ENCODE measurements around the gene AFAP1.

AFAP1 gene

DNA sequence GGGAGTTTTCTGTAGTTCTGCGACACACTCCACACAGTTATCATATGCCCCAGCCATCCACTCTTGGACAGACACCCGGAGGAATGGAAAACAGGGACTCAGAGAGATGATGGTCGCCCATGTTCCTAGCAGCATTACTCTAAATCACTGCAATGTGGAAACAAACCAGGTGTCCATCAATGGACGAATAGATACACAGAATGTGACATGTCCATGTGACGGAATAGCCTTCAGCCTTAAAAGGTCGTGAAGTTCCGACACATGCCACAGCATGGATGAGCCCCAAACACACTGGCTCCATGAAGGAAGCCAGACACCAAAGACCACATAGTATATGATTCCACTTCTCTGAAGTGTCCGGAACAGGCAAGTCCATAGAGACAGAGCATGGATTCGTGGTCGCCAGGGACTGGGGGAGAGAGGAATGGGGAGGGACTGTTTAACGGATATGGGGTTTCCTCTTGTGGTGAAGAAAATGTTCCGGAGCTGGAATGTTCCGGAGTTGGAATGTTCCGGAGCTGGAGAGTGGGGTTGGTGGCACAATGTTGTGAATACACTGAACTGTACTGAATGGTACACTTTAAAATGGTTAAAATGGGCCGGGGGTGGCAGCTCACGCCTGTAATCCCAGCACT, 28.7 kb upstream of the AFAP1 start:
- DNase-seq (ENCODE audit: low spot score), result no peak

DNA sequence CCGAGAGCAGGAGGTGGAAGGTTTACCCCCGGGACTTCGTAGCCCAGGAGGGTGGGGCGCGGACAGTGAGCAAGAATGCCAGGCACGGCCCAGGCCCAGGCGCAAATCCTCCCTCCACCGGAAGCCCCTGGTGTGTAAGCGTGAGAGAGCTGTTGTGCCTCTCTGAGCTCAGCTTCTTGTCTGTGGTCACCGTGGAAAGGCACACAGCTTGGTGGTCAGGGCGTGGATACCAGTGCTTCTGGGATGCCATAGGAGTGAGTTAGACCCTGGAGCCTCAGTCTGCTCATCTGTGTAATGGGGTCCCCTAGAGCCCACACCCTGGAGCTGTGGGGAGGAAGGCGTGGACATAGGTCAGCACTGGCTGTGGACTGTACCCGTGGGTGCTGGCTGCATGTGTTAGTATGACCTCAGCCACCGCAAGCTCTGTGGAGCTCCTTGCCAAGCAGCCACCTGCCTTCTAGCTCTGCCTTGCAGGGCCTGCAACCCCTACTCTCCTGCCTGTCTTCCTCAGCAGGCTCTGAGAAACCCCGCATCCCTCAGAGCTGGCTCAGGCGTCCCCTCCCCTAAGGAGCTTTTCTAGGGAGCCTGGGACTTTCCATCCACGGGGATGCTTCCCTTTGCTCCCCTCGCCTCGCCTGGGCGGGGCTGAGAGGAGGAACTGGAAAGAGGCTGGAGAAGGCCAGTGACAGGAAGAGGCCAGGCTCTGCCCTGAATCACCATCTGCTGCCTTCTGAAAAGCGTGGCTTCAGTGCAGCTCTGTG, 28.0 kb upstream of the AFAP1 start:
- DNase-seq (ENCODE audit: low spot score), result no peak

DNA sequence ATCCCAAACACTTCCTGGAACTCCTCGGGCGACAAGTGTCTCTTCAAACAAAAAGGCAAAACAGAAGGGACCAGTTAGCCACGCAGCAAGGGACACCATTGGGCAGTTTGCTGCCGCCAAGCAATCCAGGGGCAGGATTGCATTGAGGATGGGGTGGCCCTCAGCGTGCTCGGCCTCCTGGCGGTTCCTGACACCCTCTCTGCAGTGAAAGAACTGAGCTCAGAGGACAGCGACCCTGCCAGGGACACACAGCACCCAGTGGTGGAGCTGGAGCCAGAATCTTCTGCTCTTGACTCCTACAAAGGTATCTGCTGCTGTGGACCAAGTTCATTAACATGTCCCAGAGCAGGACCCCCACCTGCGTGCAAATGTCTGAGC, 27.4 kb upstream of the AFAP1 start:
- DNase-seq (ENCODE audit: low spot score), result no peak

DNA sequence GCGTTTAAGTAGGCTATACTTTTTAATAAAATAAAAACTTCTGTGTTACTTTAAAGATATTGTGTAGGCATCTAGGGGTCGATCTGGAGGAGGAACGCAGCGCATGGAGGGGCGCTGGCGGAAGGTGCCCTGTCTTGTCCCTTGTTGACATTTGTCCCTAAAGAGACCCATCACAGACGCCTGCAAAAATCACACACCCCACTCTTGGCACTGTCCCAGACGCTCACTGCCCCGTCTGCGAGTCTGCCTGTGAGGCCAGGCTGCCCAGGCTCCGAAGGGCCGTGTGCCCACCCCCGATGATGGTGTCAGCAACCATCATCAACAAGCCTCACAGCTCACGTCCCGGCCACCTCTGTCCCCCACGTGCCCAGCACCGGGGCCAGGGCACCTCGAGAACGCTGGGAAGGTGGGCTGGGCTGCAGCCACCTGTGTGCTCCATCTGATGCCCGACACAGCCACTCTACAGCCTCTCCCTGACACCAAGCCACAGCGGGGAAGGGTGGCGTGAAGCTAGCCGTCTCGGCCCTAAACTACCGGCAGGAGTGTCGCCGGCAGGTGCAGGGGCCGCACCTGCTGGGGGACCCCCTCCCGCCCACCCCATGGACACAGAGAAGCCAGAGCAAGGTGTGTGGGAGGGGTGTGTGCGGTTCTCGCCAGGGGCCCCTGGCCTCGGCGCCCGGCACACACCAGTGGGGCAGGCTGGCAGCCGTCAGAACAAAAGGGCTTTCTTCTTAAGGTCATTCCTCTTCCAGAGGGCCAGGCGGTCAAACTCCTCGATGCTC, 26.8 kb upstream of the AFAP1 start:
- no peak for DNase-seq (ENCODE audit: low spot score)

DNA sequence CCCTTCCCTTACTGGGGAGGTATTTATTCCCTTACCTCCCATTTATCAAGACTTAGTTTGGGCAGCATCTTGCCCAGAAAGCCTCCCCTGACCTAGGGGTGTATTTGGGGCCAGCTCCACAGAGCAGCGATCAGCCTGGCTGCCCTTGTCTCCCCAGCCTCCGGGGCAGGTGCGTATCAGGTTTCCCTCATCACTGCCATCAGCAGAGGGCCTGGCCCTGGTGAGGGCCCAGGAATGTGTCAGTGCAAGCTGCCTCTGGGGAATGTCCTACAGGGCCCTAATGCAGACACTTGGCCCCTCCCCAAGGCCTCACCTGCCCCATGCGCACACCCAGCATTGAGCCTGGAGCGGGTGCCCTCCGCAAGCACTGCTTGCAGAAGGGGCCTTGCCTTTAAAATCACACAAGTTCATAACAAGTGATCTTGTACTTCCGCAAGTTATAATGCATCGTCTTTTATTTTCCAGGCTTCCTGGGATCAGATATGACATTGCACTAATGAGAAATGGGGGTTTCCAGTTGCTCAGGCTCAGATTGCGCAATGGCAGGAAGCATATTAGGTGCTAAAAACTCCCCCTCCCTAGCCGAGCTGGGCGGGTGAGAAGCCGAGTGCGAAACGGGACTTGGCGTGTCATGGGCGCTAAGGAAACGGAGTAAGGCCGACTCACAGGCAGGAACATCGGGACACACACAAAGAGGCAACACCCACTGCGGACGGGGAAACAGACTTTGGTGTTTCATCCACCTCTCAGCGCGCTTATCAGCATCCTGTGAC, 25.4 kb upstream of the AFAP1 start:
- DNase-seq (ENCODE audit: low spot score), result no peak

DNA sequence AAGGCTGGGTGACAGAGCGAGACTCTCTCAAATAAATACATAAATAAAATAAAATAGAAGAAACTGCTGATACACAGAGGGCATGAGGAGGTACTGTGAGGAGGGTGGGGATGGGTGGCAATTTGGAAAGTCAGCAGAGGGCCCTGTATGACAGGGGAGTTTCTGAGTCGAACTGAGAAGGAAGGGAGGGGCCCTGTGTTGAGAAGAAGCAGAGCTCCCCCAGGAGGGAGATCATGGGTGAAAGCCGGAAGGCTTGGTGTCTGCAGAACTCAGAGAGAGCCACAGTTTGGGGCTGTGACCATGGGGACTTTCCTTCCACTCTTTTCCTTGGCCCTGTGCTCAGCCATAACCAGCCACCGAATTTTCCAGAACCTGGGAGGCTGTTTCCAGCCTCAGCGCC, 24.8 kb upstream of the AFAP1 start:
- DNase-seq (ENCODE audit: low spot score), result no peak

DNA sequence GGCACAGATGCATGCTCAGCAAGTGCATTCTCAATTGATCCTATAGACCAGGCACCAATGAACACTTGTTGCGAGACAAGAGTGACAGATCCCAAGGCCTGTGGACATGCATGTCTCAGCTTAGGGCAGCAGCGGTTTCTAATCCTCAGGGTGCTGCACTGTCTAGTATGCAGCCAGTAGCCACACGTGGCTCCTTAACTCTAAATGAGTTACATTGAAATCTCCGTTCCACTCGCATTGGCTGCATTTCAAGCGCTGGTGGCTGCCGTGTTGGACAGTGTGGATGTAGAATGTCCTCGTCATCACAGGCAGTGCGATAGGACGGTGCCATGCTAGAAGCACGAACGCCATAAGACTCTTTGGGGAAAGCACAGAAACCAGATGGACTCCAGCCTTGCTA, 24.0 kb upstream of the AFAP1 start:
- no peak for DNase-seq (ENCODE audit: low spot score)

DNA sequence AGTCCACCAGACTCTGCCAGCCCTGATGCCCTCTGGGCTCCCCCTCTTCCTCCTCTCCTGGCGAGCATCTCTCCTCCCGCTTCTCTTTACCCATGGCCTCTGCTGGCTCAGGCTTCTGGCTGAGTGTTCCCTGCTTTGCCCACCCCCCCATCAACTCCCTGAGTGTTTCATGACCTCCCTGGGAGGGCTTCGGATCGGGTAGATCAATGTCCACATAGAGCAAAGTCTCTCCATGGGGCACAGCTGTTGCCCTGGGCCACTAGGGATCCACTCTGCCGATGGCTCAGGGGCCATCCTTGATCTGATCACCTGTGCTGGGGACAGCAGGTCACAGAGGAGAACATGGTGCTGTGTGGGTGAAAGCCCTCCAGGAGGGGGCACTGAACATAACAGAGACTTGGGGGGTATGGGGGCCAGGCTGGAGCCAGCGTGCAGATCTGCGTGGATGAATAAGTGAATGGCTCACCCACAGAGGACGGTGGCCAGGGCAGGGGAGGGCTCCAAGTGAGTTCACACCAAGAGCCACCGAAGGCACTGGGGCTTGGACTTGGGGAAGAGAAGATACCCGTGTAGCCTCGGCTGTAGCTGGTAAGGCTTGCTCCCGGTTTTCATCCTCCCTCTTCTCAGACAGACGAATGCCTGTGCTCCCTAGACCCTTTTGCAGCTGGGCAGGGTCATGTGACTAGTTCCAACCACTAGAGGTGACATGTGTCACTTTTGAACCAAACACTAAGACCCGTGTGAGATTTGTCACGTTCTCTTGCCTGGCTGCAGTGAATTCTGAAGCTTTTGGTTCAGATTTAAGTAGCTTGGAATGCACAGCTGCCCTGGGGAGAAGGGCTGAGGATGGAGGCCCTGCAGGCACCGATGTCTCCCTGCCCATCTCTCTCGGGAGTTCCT, 23.2 kb upstream of the AFAP1 start:
- no peak for DNase-seq (ENCODE audit: low spot score)

DNA sequence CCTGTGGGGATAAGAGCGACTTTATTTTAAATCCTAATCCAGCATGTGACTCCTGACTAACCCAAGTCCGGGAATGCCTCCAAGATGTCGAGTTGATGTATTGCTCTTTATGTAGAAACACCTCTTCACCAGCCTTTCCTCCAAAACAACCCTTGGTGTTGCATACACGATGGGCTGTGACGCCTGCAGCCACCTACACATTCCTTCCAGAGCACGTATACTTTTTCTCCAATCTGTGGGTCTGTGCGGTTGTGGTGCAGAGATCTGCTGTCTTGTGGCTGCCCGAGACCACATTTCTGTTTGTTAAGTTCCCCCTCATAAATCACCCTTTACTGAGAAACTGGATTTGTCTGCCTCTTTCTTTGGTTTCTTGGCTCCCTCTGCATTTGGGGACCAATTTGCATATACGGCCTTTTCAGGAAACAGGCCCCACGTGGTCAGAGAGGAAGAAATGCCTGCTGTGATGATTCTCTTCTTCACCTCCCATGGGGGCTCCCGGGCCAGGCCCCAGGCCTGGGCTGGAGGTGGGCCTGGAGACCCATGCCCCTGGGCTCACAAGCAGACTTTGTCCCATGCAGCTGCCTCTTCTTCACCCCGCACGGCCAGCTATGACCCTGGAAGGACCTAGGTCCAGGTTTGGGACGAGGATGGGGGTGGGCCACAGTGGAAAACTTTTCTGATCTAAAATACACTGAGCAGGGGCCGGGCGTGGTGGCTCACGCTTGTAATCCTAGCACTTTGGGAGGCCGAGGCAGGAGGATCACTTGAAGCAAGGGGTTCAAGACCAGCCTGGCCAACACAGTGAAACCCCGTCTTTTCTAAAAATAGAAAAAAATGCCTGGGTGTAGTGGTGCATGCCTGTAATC, 21.4 kb upstream of the AFAP1 start:
- DNase-seq (ENCODE audit: low spot score), result no peak

DNA sequence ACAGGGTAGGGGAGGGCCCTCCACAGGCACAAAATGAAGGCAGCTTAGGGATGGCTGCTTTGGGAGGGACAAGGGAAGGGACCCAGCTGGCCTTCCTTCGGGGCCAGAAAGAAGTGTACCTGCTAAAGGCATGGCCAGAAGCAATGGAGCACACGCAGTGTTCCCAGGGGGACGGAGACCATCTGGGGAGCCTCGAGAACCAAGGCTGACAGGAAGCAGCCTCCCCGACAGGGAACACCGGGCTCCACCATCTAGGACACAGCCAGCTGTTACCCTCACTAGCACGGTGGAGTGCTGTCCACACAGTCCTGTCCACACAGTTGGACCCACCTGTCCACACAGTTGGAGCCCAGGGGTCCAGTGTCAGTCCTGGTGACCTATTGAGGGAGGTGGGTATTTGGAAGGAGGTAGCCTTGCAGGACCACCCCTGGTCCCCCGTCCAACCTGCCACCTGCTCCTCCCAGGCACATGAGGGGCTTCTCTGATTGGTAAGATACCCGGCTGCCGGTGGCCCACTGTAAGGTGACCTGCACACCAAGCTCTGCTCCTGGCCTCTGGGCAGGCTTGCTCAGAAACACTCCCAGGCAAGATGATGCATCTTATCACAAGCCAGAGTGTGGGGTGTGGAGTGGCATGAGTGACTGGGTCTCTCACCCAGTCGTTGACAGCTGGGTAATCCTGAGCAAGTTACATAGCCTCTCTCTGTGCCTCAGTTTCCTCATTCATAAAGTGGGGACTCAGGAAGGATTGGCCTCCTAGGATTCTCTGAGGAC, 20.5 kb upstream of the AFAP1 start:
- DNase-seq (ENCODE audit: low spot score), result no peak

DNA sequence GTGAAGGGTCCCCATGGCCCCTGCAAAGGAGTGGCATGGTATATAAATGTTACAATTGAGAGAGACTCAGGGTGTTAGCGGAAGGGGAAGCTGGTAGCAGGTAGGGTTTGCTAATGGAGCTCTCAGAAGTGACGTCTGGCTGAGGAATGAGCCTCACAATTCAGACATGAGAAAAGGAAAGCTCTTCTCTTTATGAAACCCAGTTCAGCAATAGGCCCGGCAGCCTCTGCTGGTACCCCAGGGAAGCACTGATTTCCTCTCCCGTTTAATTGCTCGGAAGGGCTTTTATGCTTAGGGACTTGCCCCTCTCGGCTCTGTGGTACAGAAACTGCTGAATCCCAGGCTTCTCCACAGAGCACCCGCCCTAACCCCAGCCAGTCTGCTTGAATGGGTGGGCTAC, 19.4 kb upstream of the AFAP1 start:
- DNase-seq (ENCODE audit: low spot score), result no peak

DNA sequence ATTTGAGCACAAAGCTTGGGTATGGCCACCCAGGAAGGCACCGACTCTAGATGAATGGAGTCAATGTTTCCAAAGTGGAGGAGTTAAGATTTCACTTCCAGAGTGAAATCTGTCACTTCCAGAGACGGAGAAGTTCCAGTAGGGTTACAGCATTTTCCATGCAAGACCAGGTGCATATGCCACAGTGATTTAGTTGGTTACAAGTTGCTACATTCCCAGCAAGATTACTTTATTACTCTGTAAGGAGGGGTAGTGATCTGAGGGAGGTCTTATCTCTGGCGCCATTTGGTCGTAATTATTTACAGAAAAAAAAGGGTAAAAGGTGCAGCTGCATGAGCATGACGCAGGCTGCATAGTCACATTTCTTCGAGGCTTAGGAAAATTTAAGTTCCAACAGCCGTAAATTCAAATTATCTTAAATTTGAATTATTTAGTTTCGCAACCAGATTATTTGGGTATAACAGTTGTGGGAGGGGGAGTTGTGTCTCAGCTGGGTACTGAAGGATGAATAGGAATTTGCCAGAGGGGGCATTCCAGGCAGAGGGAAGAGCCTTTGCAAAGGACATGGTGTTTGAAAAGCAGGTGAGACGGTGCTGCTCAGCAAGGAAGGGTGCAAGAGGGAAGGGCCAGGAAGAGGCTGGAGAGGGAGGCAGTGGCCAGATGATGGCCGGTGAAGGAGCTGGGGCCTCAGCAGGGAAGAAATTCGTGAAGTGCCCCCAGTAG, 17.4 kb upstream of the AFAP1 start:
- DNase-seq (ENCODE audit: low spot score), result no peak

DNA sequence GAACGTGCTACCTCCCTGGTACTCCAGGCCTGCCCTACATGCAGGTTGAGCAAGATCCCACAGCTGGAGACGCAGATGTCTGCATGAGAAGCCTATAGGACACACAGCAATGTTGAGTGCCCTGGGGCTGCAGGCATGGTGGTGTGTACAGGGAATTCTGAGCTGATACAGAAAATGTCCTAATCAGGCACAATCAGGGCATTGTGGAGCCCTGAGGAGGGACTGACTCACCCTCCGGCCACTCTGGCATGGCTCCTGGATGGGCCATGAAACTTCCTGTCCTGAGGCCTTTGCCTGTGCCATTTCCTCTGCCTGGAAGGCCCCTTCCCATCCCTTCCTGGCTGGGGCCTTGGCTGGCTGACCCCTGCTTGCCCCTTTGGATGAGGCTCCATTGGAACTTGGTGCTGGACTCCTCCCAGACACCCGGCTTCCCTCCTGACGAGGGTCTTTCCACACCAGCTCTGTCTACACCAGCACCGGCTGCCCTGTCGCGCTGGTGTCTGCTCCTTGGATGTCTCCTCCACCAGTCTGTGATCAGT, 16.7 kb upstream of the AFAP1 start:
- DNase-seq (ENCODE audit: low spot score), result no peak

DNA sequence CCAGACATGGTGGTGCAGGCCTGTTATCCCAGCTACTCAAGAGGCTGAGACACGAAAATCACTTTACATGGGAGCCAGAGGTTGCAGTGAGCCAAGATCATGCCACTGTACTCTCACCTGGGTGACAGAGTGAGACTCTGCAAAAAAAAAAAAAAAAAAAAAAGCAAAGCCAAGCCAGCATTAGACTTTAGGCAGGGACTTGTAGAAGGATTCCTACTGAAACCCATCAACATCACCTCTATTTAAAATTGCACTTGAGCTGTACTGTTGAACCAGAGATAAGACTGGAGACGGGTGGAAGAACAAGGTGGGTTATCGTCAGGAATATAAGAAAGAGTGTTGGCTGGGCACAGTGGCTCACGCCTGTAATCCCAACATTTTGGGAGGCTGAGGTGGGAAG, 15.7 kb upstream of the AFAP1 start:
- no peak for DNase-seq (ENCODE audit: low spot score)

DNA sequence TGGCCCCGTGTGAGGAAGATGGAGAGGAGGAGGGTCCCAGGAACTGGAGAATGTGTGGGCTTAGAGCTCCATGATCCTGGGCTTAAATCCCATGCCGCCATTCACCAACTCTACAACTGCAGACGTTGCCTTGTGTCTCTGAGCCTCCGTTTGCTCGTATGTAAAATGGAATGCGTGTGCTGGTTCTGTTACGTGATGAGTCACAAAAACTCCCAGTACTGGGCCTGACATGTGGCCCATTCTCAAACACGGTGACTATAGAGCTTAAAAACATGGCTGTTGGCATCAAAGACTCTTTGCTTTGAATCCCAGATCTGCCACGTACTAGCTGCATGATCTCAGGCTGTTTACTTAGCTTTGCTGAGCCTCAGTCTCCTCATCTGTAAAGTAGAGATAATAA, 13.0 kb upstream of the AFAP1 start:
- DNase-seq (ENCODE audit: low spot score), result no peak

DNA sequence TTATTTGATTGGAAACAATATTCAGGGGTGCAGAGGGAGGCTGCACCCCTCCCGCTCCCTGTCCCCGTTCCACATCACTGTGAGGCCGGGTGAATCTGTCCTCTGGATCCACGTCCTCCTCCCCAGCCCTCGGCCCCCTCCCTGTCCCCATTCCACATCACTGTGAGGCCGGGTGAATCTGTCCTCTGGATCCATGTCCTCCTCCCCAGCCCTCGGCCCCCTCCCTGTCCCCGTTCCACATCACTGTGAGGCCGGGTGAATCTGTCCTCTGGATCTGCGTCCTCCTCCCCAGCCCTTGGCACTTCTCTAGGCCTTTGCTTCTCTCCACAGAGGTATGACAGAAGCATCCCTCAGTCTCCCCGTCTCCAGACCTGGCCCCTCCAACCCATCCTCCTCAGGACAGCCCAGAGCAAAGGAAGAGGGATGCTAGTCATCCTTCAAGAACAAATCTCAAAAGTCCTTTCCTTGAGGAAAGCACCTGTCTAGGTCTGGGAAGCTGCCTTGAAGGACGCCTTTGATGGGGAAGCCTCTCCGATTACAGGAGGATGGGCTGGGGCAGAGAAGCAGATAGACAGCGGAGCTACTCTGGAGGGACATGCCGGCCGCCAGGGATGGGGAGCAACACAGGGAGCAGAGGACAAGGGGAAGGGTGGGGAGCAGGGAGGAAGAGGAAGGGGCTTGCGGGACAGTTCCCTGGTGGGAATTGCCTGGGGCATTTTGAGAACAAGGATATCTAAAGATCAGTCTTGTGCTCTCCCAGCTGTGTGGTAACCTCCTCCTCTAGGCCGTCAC, 10.8 kb upstream of the AFAP1 start:
- DNase-seq (ENCODE audit: low spot score), result no peak

DNA sequence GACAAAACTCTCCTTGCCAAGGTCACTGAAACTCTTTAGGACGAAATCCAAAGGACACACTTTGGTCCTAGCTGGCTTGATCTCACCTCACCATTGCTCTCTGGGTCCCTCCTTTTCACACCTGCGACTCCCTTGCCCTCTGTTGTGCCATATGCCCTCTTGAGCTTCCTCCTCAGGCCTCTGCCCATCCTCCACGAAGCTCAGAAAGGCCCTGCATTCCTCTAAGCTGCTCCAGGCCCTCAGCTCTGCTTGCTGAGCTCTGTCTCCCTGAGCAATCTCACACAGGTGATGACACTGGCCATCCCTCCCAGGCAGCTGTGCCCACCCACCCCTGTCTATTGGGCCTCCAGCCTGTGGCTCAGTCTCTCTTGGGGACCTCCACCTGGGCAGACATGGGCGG, 10.1 kb upstream of the AFAP1 start:
- DNase-seq (ENCODE audit: low spot score), result no peak

DNA sequence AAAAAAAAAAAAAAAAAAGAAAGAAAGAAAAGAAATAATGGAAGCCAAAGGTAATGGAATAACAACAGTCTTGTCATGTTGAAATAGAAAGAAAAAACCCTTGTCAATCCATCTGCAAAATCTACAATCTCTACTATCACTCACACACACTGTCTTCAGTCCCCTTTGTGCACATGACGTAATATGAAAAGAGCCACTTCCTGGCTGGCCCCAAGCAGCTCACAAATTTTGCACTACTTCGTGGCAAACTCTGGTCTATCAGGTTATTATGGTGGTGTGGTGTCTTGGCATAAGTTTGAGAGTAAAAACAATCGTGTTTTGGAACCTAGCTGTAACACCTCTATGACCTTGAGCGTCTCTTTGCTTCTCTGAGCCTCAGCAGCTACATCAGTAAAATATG, 8.3 kb upstream of the AFAP1 start:
- DNase-seq (ENCODE audit: low spot score), result no peak

Data from hematopoietic multipotent progenitor cell treated with erythropoietin and hydrocortisone succinate and interleukin-3 and kit ligand, for 17 days (in vitro differentiated cells).